ENCODE measurements around the gene HOXA11.

The HOXA11 gene

DNA sequence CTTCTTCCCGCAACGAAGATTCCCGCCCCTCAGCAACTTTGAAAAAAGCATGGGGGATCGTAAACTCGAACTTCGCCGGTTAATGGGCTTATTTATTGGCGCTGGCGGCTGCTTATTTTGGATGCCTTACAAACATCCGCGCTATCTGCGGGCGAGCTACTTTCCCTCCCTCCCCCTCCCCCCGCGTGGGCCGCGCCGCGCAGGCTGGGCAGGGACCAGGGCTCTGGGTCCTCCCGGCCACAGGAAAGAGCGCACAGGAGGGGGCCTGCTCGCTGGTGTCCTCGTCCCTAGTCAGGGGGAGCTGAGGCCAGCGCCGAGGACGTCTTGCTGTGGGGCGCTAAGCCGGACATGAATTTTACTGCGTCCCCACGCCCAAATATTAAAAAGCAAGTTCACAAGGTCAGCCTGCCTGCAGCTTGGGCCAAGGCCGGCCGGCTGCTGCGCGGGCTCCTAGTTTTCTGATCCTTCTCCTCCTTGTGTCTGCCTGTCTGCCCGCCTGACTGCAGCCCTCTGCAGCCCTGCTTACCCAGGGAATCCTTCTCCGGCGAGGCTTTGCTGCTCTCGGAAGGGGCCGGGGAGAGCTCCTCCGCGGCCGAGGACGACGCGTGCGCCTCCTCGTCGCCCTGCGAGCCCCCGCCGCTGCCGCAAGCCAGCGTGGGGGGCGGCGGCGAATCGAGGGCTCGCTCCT lies 12.1 kb downstream of the HOXA11 start:
- H2AFZ ChIP-seq (ENCODE audit: low read depth) = peak overlapping the region; percentile 81
- no peaks in the 10 kb centered on the region for H3K36me3 ChIP-seq (ENCODE audit: insufficient read depth)
- H3K9ac ChIP-seq = peak overlapping the region; percentile 88
- H3K4me3 ChIP-seq (IDR thresholded peaks at IDR 0.05; ENCODE audit: insufficient read depth, low read depth, low read length) = no peak overlapping the region
- no peaks in the 10 kb centered on the region for H3K79me2 ChIP-seq (ENCODE audit: insufficient read depth, low read depth)
- TF ChIP-seq, protein P1, sequence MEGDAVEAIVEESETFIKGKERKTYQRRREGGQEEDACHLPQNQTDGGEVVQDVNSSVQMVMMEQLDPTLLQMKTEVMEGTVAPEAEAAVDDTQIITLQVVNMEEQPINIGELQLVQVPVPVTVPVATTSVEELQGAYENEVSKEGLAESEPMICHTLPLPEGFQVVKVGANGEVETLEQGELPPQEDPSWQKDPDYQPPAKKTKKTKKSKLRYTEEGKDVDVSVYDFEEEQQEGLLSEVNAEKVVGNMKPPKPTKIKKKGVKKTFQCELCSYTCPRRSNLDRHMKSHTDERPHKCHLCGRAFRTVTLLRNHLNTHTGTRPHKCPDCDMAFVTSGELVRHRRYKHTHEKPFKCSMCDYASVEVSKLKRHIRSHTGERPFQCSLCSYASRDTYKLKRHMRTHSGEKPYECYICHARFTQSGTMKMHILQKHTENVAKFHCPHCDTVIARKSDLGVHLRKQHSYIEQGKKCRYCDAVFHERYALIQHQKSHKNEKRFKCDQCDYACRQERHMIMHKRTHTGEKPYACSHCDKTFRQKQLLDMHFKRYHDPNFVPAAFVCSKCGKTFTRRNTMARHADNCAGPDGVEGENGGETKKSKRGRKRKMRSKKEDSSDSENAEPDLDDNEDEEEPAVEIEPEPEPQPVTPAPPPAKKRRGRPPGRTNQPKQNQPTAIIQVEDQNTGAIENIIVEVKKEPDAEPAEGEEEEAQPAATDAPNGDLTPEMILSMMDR (conservative IDR thresholded peaks at IDR 0.05; ENCODE audit: low read depth, low read length) = no peak
- peaks cover 17% of the 10 kb centered on the region for H3K4me1 ChIP-seq (ENCODE audit: low read depth, poor library complexity, severe bottlenecking)
- peak overlapping the region; percentile 80 for H3K27ac ChIP-seq
- H3K4me2 ChIP-seq = peak overlapping the region; percentile 70
- no peaks in the 10 kb centered on the region for H4K20me1 ChIP-seq (ENCODE audit: insufficient read depth)
- H3K27me3 ChIP-seq (ENCODE audit: insufficient read depth, low read depth) = peaks cover 15% of the 10 kb centered on the region; the same call in 1 of the 2 replicates

DNA sequence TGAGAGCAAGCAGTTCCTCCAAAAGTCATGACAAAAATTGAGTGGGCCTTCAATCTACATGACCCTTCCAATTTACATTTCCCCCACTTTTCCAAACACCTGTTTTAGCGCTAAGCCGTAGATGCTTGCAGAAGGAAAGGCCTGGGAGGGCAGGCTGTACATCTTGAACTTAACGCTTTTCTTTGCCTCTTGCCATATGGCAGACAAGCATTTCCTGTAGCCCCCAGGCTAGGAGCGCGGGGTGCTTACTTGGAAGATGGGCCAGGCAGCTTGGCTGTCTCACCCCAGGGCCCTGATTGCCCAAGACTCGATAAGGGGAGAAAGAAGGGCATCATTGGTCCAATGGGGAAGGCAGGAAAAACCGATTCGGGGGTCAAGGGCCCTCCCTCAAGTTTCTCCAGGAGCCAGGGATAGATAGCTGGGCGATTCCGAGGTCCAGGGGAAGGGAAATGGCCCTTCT lies 12.7 kb downstream of the HOXA11 start:
- H4K20me1 ChIP-seq (ENCODE audit: insufficient read depth) = no peaks in the 10 kb centered on the region
- peaks cover 17% of the 10 kb centered on the region for H3K4me1 ChIP-seq (ENCODE audit: low read depth, poor library complexity, severe bottlenecking)
- TF ChIP-seq, protein P1 (conservative IDR thresholded peaks at IDR 0.05; ENCODE audit: low read depth, low read length) = no peak
- H3K9ac ChIP-seq = peak overlapping the region; percentile 88; the same call in 1 of the 2 replicates
- peak overlapping the region; percentile 70 for H3K4me2 ChIP-seq
- H3K4me3 ChIP-seq (IDR thresholded peaks at IDR 0.05; ENCODE audit: insufficient read depth, low read depth, low read length) = no peak overlapping the region
- no peaks in the 10 kb centered on the region for H3K79me2 ChIP-seq (ENCODE audit: insufficient read depth, low read depth)
- H3K27me3 ChIP-seq (ENCODE audit: insufficient read depth, low read depth) = peaks cover 15% of the 10 kb centered on the region; the same call in 1 of the 2 replicates
- H3K36me3 ChIP-seq (ENCODE audit: insufficient read depth) = no peaks in the 10 kb centered on the region
- H3K27ac ChIP-seq = no peak overlapping the region
- H2AFZ ChIP-seq (ENCODE audit: low read depth) = peak overlapping the region; percentile 81

DNA sequence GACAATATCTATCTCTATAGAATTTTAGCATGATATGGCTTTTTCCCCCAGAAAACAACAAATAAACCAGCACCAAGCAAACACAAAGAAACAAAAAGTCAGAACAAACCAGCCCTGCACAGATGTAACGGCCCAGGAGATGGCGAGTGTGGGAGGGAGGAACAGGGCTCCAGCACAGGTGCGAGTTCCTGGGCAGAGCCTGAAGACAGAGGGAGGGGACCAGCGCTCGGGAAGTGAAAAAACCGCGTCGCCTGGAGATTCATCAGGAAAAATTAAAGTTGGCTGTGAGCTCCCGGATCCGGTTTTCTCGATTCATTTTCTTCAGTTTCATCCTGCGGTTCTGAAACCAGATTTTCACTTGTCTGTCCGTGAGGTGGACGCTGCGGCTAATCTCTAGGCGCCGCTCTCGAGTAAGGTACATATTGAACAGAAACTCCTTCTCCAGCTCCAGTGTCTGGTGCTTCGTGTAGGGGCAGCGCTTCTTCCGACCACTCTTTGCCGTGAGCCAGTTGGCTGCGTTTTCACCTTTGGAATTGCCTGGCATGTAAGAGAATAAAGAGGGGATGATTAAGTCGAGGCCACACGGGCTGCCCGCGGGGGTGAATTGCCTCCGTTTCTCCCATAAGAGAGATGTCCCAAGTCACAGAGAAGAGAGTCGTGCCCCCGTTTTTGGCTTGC lies 13.3 kb downstream of the HOXA11 start:
- TF ChIP-seq, protein P1 (conservative IDR thresholded peaks at IDR 0.05; ENCODE audit: low read depth, low read length) = no peak
- H3K79me2 ChIP-seq (ENCODE audit: insufficient read depth, low read depth) = no peaks in the 10 kb centered on the region
- no peak overlapping the region for H3K27ac ChIP-seq
- peak overlapping the region; percentile 81; the same call in 1 of the 2 replicates for H2AFZ ChIP-seq (ENCODE audit: low read depth)
- H3K36me3 ChIP-seq (ENCODE audit: insufficient read depth) = no peaks in the 10 kb centered on the region
- H3K27me3 ChIP-seq (ENCODE audit: insufficient read depth, low read depth) = peaks cover 15% of the 10 kb centered on the region; the same call in 1 of the 2 replicates
- H3K4me1 ChIP-seq (ENCODE audit: low read depth, poor library complexity, severe bottlenecking) = peaks cover 17% of the 10 kb centered on the region
- H3K4me3 ChIP-seq (IDR thresholded peaks at IDR 0.05; ENCODE audit: insufficient read depth, low read depth, low read length) = no peak overlapping the region
- H4K20me1 ChIP-seq (ENCODE audit: insufficient read depth) = no peaks in the 10 kb centered on the region
- H3K4me2 ChIP-seq = peak overlapping the region; percentile 70
- no peak overlapping the region for H3K9ac ChIP-seq

DNA sequence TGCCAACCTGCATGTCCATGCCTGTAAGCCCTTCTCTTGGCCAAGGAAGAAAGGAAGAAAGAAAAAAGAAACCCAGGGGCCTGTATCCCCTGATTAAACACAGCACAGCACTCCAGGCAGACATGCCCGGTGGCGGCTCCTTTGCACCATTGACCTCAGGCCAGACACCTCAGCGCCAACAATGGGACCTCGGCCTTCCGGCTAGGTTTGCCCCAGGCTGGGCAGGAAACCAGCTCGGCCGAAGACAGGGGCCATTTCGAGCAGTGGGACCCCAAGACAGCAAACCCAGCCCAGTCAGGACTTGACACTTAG lies 13.8 kb downstream of the HOXA11 start:
- Histone ChIP-seq H3K4me3 (IDR thresholded peaks at IDR 0.05; ENCODE audit: insufficient read depth, low read depth, low read length) (no peak overlapping the region), H3K4me1 (ENCODE audit: low read depth, poor library complexity, severe bottlenecking) (peaks cover 17% of the 10 kb centered on the region), H3K9ac (no peak overlapping the region), H3K79me2 (ENCODE audit: insufficient read depth, low read depth) (no peaks in the 10 kb centered on the region), H3K27me3 (ENCODE audit: insufficient read depth, low read depth) (peaks cover 15% of the 10 kb centered on the region; the same call in 1 of the 2 replicates), H3K4me2 (peak overlapping the region; percentile 70; the same call in 1 of the 2 replicates), H2AFZ (ENCODE audit: low read depth) (0 out of 2 replicates have a peak overlapping the region, but pooled peaks have one; percentile 81), H3K36me3 (ENCODE audit: insufficient read depth) (no peaks in the 10 kb centered on the region), H3K27ac (no peak overlapping the region), H4K20me1 (ENCODE audit: insufficient read depth) (no peaks in the 10 kb centered on the region)
- TF ChIP-seq, protein P1 (conservative IDR thresholded peaks at IDR 0.05; ENCODE audit: low read depth, low read length) = no peak

All from KMS-11 (cell line).